ENCODE measurements around the gene AIFM3. TPM values are rescaled to one million over a fixed set of nuclear protein-coding genes. Genes with fewer than 3 reads are reported as not detected.
A peak's percentile ranks its signal among the peaks of the same experiment; 100 is the strongest.

AIFM3 gene
- total RNA-seq, 3 donors from 2014 or later, result 1.6 to 3.3 (median 2.2) TPM

DNA sequence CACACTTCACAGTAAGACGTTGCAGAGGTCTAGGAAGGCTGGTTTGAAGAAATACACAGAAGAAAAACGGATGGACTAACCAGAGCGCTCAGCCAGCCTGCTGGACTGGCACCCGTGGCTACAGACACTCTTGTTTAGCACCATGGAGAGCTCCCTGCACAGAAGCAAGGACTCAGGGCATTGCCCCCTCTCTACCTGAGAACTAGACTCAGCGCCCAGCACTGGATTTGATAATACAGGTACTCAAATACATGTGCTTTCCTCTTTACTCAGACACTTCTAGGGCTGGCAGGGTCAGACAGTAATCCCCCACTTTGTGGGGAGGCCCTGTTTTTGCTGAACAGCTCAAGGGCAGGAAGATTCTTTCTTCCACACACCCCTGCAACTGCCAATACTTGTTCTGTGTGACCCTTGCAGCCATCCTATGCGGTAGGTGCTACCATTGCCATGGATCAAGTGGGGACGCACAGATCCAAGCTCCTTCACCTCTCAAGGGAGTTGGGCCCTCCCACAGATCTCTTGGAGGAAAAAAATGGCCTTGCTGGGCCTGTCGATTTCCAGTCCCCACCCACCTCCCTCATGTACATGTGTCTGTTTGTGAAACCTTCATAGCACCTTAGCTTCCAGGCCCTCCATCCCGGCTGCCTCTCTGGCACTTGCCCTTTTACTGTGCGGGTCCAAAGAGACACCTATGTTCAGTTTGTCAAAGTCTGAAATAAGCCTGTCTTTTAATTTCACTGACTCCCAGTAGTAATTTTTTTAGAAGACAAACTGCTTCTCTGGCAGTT is 42.8 kb downstream of the AIFM3 start:
- H3K4me3 ChIP-seq, result no peak overlapping the region
- intact Hi-C loops (cut with DNase I; ENCODE audit: low total_unique reads), result no loop called here
- TF ChIP-seq, protein P1, sequence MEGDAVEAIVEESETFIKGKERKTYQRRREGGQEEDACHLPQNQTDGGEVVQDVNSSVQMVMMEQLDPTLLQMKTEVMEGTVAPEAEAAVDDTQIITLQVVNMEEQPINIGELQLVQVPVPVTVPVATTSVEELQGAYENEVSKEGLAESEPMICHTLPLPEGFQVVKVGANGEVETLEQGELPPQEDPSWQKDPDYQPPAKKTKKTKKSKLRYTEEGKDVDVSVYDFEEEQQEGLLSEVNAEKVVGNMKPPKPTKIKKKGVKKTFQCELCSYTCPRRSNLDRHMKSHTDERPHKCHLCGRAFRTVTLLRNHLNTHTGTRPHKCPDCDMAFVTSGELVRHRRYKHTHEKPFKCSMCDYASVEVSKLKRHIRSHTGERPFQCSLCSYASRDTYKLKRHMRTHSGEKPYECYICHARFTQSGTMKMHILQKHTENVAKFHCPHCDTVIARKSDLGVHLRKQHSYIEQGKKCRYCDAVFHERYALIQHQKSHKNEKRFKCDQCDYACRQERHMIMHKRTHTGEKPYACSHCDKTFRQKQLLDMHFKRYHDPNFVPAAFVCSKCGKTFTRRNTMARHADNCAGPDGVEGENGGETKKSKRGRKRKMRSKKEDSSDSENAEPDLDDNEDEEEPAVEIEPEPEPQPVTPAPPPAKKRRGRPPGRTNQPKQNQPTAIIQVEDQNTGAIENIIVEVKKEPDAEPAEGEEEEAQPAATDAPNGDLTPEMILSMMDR (IDR thresholded peaks at IDR 0.05), result no peak
- no peak for TF ChIP-seq POLR2AphosphoS5 (IDR thresholded peaks at IDR 0.05)
- no peak for TF ChIP-seq POLR2A (IDR thresholded peaks at IDR 0.05)

DNA sequence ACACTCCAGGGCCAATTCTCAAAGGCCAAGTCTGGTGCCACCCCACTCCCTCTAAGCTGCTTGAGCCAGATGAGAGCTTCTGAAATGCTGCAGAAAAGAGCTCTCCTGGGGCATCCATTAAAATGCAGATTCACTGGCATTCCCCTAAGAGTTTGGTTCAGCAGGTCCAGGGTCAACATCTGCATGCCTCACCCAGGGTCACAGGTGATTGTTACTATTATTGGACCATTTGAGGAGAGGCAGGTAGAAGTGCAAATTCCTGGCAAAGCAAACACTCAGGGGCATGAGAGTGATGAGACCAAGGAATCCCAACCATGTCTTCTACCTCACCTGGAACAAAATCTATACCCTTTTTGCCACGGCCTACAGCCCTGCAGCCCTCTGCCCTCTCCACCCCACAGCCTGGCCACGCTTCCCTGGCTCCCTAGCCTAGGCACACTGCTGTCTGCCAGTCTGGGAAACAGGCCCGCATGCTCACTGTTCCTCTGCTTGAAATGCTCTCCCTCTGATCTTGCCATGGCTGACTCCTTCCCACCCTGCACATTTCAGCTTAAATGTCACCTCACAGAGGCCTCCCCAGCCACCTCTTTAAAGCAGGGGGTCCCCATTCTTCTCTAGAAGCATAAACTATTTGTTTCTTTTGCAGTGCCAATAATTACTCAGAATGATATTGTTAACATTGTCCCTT is 43.5 kb downstream of the AIFM3 start:
- no peak for TF ChIP-seq POLR2A (IDR thresholded peaks at IDR 0.05)
- TF ChIP-seq, protein P1 (IDR thresholded peaks at IDR 0.05), result no peak
- no peak for TF ChIP-seq POLR2AphosphoS5 (IDR thresholded peaks at IDR 0.05)
- Histone ChIP-seq H3K36me3 (no peaks in the 10 kb centered on the region), H3K4me3 (no peak overlapping the region), H3K4me1 (peaks cover 7 to 8% of the 10 kb centered on the region in 2 donors), H3K9me3 (no peaks in the 10 kb centered on the region), H3K27ac (no peak overlapping the region), H3K27me3 (no peaks in the 10 kb centered on the region)
- intact Hi-C loops (cut with DNase I; ENCODE audit: low total_unique reads), result no loop called here
- DNase-seq (ENCODE audit: low spot score in 2 of 2), result no peak

More for the DNA sequence above, 42.8 kb downstream of the AIFM3 start:
- Histone ChIP-seq H3K27me3 (no peaks in the 10 kb centered on the region), H3K36me3 (no peaks in the 10 kb centered on the region), H3K9me3 (no peaks in the 10 kb centered on the region), H3K27ac (no peak overlapping the region), H3K4me1 (peaks cover 5% of the 10 kb centered on the region in 2 donors)
- no peak for DNase-seq (ENCODE audit: low spot score in 2 of 2)

DNA sequence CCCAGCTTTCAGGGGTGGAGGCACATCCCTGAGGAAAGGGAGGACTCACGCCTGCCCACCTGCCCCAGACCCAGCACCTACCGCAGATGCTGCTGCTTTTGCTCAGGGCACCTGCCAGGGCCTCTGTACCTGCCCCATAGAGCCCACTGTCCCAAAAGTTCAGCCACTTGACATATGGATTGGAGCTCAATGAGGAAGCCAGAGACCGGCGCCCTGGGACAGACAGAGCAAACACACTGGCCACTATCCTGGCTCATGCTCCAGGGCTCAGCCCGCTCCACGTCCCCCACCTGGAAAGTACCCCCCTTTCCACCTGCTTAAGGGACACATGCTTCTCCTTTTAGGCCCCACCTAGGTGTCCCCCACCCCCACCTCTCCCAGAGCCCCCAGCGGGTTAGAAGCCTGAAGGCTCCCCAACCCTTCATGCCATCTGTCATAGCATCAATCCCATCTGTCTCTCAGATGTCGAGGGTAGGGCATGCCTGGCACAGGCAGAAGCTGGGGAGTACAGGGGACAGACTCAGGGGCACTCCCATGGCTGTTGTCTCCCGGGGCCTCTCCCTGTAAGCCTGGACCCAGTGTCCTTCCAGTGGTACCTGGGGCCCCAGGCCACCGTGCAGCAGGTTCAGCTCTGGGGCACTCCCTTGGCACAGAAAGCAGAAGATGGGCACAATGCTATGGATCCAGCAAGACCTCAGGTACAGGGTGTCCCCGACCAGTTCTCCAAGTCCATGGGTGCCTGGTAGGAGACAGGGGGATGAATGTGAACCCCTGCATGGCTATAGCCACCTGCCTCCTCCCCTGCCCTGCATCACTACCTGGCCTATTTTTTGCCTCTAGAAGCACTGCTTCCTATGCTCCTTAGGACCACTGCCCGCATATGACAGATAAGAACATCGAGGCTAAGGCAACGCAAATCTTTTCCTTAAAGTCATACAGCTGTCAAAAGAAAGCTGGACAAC is 45.7 kb downstream of the AIFM3 start:
- no peak overlapping the region for H3K4me3 ChIP-seq
- no peak for TF ChIP-seq POLR2A (IDR thresholded peaks at IDR 0.05)
- TF ChIP-seq, protein P1 (IDR thresholded peaks at IDR 0.05), result no peak
- no peak for TF ChIP-seq POLR2AphosphoS5 (IDR thresholded peaks at IDR 0.05)
- DNase-seq (ENCODE audit: low spot score in 2 of 2), result no peak
- intact Hi-C loops (cut with DNase I; ENCODE audit: low total_unique reads), result no loop called here
- no peaks in the 10 kb centered on the region for H3K9me3 ChIP-seq
- H3K4me1 ChIP-seq, result peaks cover 7 to 8% of the 10 kb centered on the region in 2 donors
- no peak overlapping the region for H3K27ac ChIP-seq
- H3K27me3 ChIP-seq, result no peaks in the 10 kb centered on the region
- no peaks in the 10 kb centered on the region for H3K36me3 ChIP-seq

DNA sequence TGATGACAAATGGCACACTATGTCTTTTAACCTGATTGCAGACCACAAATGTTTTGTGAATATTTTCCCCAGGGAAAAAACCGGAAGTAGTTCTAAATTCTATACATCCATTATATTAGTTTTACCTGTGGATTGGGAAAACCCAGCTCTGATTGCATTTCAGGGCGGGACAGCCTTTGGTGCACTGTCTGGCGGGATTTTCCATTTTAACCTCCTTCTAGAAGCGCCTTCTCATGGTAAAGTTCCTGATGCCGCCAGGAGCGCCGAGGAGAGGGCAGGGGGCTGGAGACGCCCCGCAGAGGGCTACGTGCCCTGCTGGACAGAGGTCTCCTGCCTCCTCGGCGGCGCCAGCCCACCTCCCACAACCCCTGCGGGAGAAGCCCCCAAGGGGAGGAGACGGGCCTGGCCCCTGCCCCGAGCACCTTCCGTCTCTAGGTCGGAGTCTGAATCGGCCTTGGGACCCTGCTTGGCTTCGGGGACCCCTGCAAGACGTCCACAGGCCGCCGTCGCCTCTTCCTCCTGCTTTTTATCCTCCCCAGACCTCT is 46.7 kb downstream of the AIFM3 start:
- Histone ChIP-seq H3K36me3 (no peaks in the 10 kb centered on the region), H3K27me3 (no peaks in the 10 kb centered on the region), H3K27ac (peak overlapping the region; percentile 61 to 84), H3K4me3 (peak overlapping the region; percentile 42 to 70 (median 50)), H3K9me3 (no peaks in the 10 kb centered on the region), H3K4me1 (peaks cover 7 to 8% of the 10 kb centered on the region in 2 donors)
- intact Hi-C loops (cut with DNase I; ENCODE audit: low total_unique reads), result no loop called here
- TF ChIP-seq POLR2A (IDR thresholded peaks at IDR 0.05) (no peak), POLR2AphosphoS5 (IDR thresholded peaks at IDR 0.05) (peak in 1 of 3 donors; percentile 5)
- TF ChIP-seq, protein P1 (IDR thresholded peaks at IDR 0.05), result no peak
- DNase-seq (ENCODE audit: low spot score in 2 of 2), result no peak
